ENCODE results near the gene CRPPA.

DNA sequence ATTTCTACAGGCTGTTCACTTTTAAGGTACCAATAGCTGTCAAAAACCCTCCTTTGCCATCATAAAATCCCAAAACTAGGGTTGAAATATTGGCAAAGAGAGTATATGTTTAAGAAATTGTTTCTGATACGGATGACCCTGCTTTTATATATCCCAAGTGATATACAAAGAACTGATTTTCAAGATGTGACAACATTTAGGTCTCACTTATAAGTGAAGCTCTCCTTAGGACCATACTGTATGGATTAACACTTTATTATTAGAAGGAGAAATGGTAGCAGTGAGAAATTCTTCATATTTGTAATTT is 11.0 kb upstream of the CRPPA start:
- TF ChIP-seq, protein P1, sequence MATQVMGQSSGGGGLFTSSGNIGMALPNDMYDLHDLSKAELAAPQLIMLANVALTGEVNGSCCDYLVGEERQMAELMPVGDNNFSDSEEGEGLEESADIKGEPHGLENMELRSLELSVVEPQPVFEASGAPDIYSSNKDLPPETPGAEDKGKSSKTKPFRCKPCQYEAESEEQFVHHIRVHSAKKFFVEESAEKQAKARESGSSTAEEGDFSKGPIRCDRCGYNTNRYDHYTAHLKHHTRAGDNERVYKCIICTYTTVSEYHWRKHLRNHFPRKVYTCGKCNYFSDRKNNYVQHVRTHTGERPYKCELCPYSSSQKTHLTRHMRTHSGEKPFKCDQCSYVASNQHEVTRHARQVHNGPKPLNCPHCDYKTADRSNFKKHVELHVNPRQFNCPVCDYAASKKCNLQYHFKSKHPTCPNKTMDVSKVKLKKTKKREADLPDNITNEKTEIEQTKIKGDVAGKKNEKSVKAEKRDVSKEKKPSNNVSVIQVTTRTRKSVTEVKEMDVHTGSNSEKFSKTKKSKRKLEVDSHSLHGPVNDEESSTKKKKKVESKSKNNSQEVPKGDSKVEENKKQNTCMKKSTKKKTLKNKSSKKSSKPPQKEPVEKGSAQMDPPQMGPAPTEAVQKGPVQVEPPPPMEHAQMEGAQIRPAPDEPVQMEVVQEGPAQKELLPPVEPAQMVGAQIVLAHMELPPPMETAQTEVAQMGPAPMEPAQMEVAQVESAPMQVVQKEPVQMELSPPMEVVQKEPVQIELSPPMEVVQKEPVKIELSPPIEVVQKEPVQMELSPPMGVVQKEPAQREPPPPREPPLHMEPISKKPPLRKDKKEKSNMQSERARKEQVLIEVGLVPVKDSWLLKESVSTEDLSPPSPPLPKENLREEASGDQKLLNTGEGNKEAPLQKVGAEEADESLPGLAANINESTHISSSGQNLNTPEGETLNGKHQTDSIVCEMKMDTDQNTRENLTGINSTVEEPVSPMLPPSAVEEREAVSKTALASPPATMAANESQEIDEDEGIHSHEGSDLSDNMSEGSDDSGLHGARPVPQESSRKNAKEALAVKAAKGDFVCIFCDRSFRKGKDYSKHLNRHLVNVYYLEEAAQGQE (IDR thresholded peaks at IDR 0.05; ENCODE audit: insufficient read depth in 1 of 2, low read depth in 2 of 2, low read length in 2 of 2): no peak
- TF ChIP-seq TAF1 (IDR thresholded peaks at IDR 0.05; ENCODE audit: borderline replicate concordance, insufficient read depth, low read length) (no peak), POLR2AphosphoS5 (IDR thresholded peaks at IDR 0.05; ENCODE audit: low read depth, low read length) (no peak), SIN3A (IDR thresholded peaks at IDR 0.05; ENCODE audit: borderline replicate concordance, insufficient read depth, low read length) (no peak)
